Measurements from ENCODE around the gene SELENOO. TPM values are rescaled to one million over a fixed set of nuclear protein-coding genes. Genes with fewer than 3 reads are reported as not detected.

SELENOO gene
- total and polyA plus RNA-seq, 2 of the 13 experiments (the other 11 are each of a cell fraction or from before 2014, with no cell fraction given) = 14.4 to 19.0 TPM

GRCh38 chr22:50260801-50261614 lies 60.2 kb downstream of the SELENOO start (continued):
- TF ChIP-seq TSC22D2 (CRISPR knock-in tag; IDR thresholded peaks at IDR 0.05; ENCODE audit: borderline replicate concordance) (no peak), ZBTB4 (CRISPR knock-in tag; IDR thresholded peaks at IDR 0.05; ENCODE audit: borderline replicate concordance) (no peak), FOXA1 (IDR thresholded peaks at IDR 0.05) (no peak), FOXA1 (CRISPR knock-in tag; IDR thresholded peaks at IDR 0.05) (no peak), ZNF3 (CRISPR knock-in tag; IDR thresholded peaks at IDR 0.05) (no peak), ZNF768 (CRISPR knock-in tag; IDR thresholded peaks at IDR 0.05) (peak; percentile 51; the same call in 1 of the 2 replicates), XBP1 (CRISPR knock-in tag; IDR thresholded peaks at IDR 0.05) (no peak), RERE (CRISPR knock-in tag; IDR thresholded peaks at IDR 0.05; ENCODE audit: low read depth) (no peak), PCBP2 (optimal IDR thresholded peaks at IDR 0.05; ENCODE audit: low read depth, low read length, poor library complexity, severe bottlenecking) (no peak), ZNF234 (CRISPR knock-in tag; conservative IDR thresholded peaks at IDR 0.05) (no peak), NFKBIZ (CRISPR knock-in tag; IDR thresholded peaks at IDR 0.05) (no peak), ZNF672 (CRISPR knock-in tag; IDR thresholded peaks at IDR 0.05) (no peak), THAP7 (CRISPR knock-in tag; IDR thresholded peaks at IDR 0.05) (0 out of 2 replicates have a peak, but pooled peaks have one; percentile 18), TFDP2 (CRISPR knock-in tag; IDR thresholded peaks at IDR 0.05) (peak; percentile 42; the same call in 1 of the 2 replicates), ZBTB49 (CRISPR knock-in tag; IDR thresholded peaks at IDR 0.05; ENCODE audit: borderline replicate concordance) (no peak), NKX3-1 (CRISPR knock-in tag; IDR thresholded peaks at IDR 0.05) (no peak)

All from HepG2 (cell line).